ENCODE data around the gene MATN1.

MATN1 gene

GRCh38 chr1:30757352-30758120, 34.2 kb upstream of the MATN1 start, which contains the start of gene LAPTM5:
Gene LAPTM5, minus strand, starts transcription at chr1:30757774. Its CDS starts 29 bp downstream, at chr1:30757745.
- DNase-seq, result peak; percentile 87 to 92 (median 92)

DNA sequence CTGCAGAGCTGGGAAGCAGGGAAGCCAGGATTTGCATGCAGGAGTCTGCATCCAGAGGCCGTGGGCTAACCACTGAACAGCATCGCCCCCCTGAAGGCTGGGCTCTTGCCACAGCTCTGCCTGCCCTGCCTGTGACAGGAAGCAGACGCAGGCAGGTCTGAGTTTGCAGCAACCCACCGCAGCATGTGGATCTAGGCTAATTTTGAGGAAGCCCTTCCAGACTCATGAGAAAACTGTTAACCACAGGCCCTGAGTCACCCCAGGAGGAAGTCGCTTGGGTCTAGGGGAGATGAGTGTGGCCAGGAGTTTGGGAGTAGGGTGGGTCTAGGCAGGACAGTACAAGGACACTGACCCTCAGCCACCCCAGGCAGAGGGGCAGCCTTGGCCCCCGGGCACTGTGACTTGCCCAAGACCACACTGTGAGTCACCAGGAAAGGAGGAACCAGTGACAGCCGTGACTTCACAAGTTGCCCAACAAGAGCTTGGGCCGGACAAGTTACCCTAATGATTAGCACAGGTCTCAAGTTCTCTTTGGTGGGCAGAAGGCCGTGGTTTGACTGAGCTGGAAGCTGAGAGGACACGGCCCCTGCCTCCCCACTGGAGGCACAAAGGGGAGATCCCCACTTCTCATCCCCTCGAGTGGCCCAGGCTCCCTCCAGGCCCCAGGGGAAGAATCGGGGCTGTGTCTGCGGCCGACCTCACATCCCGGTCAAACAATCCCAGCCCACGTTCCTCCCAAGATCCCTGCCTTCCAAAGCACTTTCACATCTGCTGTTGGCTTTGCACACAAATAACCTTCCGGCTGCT, 33.4 kb upstream of the MATN1 start:
- peak; percentile 97 to 99 (median 97) for DNase-seq

- DNase-seq, result peak in 1 of 4 experiments; percentile 22
Measured at GRCh38 chr1:30756206-30756544, 32.8 kb upstream of the MATN1 start.

- peak in 1 of 4 experiments; percentile 27 for DNase-seq
Measured at GRCh38 chr1:30755746-30756145, 32.4 kb upstream of the MATN1 start.

GRCh38 chr1:30755334-30755733, 31.9 kb upstream of the MATN1 start:
- no peak for DNase-seq

- peak; percentile 86 to 95 (median 87) for DNase-seq
Measured at GRCh38 chr1:30754684-30755171, 31.3 kb upstream of the MATN1 start.

- peak; percentile 64 to 85 (median 74) for DNase-seq
Measured at GRCh38 chr1:30753660-30754123, 30.3 kb upstream of the MATN1 start.

DNA sequence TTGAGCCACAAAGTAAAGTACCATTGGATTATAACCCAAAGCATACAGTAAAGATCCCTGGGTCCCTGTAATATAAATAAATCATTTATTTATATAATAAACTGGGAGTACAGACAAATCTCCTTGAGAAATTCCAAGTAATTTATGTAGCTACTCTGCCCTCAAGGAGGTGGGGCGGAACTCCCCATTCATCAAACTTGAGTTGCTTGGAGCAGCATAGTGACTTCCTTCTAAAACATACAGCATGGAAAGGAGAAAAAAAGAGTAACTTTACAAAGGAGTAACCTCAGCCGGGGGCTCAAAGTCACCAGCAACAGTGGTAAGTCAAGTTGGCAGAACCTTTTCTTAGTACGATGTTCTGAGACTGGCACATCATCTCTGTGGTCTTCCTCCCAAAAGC, 29.7 kb upstream of the MATN1 start:
- peak in 2 of 4 experiments; percentile 22 to 29 for DNase-seq

DNA sequence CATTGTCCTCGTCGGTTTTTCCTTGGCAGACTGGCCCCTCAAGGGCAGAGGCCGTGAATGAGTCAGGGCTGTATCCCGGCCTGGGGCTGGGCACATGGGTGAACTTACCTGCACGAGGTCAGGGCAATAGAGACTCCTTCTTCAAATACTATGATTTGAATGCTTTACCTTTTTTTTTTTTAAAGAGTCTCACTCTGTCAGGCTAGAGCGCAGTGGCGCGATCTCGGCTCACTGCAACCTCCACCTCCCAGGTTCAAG, 29.2 kb upstream of the MATN1 start:
- DNase-seq, result no peak

DNA sequence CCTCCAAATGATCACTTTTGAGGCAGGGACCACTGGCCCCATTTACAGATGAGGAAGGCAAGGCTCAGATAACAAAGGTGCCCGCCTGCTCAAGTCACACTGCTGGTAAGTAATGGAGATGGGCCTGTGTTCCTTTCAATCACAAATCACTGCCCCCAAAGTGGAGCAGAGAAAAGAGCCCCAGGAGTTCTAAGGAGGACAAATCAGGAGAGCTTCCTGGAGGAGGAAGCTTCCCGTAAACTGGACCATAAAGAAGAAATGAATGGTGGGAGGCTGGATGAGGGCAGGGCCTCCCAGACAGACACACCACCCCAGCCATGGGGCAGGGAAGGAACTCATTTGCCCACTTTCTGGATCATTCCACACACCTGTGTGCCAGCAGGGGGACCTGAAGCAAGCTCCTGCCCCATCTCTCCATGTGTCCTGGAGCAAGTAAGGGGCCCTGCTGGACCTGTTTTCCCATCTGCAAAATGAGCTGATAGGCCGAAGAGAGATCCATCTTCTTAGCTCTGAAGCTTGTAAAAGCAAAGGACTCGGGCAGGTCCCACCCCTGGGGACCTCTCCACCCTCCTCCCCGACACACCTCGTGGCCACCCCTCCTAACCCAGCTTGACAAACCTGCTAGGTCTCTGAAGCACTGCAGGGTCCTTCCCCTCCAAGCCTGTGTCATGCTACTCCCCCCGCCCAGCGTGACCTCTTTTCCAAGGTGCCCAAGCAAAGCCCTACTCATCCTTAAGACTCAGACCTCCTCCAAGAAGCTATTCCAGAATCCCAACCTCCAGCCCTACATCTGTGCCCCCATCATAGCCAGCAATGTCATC, 28.7 kb upstream of the MATN1 start:
- peak in 1 of 4 experiments; percentile 1 for DNase-seq

- DNase-seq, result peak in 1 of 4 experiments; percentile 3
Measured at GRCh38 chr1:30750731-30751291, 27.4 kb upstream of the MATN1 start.

DNA sequence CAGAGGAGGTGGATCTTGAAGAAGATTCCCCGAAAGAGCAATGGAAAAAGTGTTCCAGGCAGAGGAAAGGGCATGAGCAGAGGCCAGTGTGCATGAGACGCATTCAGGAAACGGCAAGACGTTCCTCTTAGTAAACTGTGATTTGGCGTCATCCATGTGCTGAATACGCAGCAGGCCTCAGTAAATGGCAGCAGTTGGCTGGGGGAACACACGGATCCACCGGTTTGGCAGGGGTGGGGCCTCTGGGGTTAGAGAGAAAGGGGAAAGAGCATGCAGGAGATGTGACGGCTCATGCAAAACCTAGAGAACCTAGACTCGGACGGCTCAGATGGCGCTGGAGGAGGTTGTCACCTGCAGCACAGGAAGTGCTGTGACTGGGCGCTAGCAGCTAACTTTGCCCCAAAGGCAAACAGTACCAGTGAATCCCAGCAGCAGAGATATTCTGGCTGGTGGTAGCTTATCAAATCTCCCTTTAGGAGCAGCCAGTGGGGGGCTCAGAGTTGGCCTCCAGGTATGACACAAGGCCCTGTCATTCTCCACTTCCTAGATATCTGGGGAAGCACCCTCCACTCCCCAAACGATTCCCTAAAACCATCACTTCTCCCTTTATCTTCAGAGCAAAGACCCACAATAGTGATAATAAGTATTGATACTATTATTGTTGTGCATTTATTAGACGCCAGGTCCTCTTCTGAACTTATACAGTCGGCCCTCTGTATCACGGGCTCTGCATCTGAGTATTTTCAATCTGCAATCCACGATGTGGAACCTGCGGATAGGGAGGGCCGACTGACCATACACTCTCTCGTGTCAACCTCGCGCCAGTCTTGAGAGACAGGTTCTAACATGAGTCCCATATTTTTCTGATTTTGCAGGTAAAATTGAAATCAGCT, 26.6 kb upstream of the MATN1 start:
- DNase-seq, result peak; percentile 69 to 79 (median 76)

- peak in 3 of 4 experiments; percentile 43 to 61 (median 58) for DNase-seq
Measured at GRCh38 chr1:30748699-30749401, 25.5 kb upstream of the MATN1 start.

DNA sequence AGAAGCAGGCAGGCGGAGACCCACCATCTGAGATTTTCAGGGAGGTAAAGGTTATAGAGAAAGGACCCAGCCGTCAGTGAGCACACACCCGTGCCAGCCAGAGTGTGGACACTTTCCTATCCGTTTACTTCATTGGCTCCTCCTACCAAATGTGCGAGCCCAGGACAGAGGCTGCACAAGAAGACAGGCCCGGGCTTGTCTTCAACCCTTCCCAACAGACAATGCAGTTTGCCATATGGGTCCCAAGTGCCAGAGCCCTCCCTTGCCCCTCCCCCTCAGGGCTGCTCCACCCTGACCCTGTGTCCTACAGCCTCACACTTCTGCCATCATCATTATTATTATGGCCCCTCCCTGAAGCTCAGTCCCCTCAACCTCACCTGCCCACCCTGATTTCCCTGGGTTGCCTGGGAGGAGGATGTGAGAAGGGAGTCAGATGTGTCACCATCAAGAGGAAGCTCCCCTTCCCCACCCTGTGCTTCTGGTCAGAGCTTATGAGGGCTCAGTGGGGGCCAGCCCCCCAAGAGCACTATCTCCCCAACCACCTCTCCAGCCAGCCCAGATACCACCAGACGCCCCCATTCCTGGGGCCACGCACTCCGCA, 24.8 kb upstream of the MATN1 start:
- DNase-seq, result peak in 3 of 4 experiments; percentile 33 to 53 (median 48)

GRCh38 chr1:30747033-30748008, 23.9 kb upstream of the MATN1 start:
- peak; percentile 55 to 81 (median 72) for DNase-seq

DNA sequence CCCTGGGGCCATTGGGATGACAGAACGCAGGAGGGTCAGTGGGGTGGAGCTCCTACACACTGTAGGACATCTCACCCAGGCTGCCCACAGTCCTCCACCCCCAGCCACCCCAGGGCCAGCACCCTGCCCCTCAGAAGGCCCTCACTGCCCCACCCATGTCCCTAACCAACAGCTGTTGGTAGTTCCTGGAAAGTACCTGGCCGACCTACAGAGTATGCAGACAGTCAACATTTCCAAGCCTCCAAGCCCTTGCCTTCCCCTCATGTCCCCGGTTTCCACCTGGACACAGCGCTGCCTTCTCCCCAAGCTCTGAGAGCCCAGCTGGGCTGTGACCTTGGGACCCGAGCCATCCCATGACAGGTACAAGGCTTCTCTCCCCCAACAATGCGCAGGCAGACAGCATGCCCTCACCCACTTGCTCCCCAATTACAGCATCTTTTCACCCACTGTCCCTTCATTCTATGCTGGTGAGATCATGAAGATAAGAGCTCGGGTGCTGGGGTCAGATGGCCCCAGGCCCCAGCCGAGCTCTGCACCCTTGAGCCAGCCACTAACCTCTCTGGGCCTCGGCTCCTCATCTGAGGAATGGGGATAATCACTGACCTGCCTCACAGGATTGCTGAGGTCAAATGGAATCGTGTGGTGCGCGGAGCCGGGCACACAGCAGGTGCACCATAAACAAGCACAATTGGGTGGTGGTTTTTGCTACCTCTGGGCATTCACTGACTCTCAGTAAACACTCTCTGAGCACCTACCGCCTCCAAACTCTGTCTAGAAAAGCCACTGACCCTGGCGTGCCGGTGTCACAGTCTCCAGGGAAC, 23.0 kb upstream of the MATN1 start:
- no peak for DNase-seq

DNA sequence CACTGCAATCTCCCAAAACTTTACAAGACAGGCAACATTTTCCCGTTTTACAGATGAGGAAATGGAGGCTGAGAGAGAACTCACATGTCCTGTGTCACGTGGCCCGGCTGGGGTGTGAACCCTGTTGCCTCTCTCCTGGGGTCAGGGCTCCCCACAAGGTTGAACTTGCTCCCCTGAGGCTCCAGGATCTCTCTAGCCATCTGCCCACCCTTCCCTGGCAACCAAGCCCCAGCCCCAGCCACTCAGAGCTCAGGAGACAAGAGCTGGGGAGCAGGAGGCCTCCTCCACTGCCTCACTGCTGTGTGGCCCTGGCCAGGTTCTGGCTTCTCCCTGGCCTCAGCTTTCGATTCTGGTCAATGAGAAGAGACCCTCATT, 22.4 kb upstream of the MATN1 start:
- peak in 3 of 4 experiments; percentile 59 to 64 (median 59) for DNase-seq

Data from suppressor macrophage (primary cell).